Measurements from ENCODE around the gene ERG.

ERG gene

DNA sequence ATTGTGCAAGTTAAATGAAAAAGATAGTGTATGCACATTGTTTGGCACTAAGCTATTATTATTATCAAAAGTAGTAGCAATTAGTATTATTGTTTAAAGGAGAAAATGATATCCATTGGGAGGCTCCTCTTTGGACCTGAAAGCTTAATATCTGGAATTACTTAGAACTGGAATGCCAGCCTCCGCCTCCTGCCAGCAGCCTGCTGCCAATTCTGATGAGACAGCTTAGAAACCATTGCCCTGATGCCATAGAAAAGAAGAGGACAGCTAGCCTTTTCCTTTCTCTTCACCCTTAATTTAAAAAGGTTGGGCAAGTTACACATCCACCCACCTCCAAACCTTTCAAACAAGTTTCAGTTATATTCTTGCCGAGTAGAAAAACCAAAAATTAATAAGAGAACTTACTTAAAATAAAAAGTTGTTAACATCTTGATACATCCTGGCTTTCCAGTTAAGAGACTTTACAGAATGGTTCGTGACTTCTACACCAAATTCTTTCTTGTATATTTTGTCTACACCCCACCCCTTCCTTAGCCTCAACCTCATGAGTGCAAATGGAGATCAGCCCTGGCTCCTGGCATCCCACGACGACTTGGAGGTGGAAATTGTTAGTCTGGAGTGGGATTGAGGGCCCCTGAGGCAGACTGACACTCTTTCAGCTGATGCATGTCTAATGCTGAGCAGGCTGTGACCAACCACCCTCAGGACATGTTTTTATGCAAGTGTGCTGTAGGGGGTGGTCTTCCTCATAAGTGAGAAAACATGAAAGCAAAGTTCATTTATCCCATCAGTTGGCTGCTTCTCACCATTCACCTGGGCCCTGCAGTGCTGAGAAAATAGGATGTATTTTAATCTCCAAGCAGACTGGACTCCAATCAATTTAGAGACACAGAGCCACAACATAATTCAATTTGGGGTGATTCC lies 120.8 kb downstream of the ERG start:
- no peak for DNase-seq
- TF ChIP-seq GATA1 (IDR thresholded peaks at IDR 0.05; ENCODE audit: low read depth, low read length) = no peak
- TF ChIP-seq POLR2A (IDR thresholded peaks at IDR 0.05; ENCODE audit: low read length) = no peak

DNA sequence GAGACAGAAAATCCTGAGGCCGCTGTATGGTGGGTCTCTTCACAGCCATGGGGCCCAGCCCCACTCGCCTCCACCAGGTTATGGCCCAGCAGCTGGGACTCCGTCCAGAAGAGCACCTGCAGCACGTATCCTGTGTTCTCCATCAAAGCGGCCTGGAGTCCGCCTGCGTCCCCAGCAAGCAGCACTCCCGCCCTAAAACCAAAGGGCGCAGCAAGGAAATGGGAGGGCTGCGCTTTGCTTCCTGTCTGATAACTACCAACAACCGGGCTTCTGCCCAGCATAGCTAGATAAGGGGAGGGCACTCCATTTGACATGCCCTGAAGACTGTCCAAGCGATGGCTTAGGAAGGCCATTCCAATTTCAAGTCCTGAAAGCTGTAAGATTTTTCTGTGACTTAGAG lies 121.6 kb downstream of the ERG start:
- TF ChIP-seq GATA1 (IDR thresholded peaks at IDR 0.05; ENCODE audit: low read depth, low read length) (no peak), POLR2A (IDR thresholded peaks at IDR 0.05; ENCODE audit: low read length) (no peak)
- peak; percentile 35 to 59 for DNase-seq

DNA sequence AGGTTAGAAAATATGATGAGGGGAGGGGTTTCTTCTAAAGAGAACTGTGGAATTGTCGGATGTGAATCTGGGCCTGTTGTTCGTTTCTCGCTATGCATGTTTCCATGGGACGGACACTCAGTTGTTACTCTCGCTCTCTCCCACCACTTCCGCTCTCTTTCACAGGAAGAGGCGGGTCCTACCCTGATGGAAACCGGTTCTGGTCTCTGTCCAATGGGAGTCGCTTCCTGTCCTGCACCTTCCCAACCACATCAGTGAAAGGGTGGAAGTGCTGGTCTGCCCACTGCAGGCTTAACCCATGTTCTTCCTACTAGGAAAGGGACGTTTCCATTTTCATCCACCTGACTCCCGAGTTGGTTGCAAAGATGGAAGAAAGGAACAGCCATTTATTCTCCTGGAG lies 122.0 kb downstream of the ERG start:
- TF ChIP-seq GATA1 (IDR thresholded peaks at IDR 0.05; ENCODE audit: low read depth, low read length) = no peak
- TF ChIP-seq POLR2A (IDR thresholded peaks at IDR 0.05; ENCODE audit: low read length) = no peak
- DNase-seq = no peak

DNA sequence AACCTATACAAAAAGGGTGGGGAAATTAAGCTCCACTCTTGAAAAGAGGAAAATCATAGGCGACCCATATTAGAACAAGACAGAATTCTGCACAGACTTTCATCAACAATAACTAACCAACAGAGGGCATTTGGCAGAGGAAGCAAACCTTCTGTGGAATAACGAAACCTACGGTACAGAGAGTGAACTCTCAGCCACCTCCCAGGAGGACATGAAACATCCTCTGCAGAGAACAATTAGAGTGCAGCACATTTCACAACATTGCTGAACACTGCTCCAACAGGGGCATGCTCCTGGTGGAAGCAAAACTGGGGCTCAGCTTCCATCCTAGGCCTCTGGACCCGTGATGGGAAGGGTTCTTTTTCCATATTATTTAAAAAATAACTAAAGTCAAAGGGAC lies 130.6 kb downstream of the ERG start:
- no peak for TF ChIP-seq POLR2A (IDR thresholded peaks at IDR 0.05; ENCODE audit: low read length)
- TF ChIP-seq GATA1 (IDR thresholded peaks at IDR 0.05; ENCODE audit: low read depth, low read length) = no peak
- DNase-seq = no peak

DNA sequence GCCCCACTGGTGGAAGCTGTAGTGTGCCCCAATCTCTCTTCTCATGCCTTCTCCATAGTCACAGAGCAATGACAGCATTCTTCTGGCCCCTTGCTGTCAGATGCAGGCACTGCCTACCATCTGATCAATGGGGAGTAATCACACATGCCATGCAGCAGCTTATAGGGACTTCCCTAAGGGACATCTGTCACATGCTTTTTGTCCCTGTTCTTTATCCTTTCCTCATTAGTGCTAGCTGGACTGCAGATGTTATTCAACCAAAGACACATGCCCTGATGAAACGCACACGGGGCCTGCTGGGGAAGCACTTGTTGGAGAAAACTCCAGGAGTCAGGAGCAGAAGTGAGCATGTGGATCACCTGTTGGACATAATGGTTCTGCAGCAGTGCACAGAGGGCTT lies 132.8 kb downstream of the ERG start:
- no peak for DNase-seq
- TF ChIP-seq GATA1 (IDR thresholded peaks at IDR 0.05; ENCODE audit: low read depth, low read length) (no peak), POLR2A (IDR thresholded peaks at IDR 0.05; ENCODE audit: low read length) (no peak)

DNA sequence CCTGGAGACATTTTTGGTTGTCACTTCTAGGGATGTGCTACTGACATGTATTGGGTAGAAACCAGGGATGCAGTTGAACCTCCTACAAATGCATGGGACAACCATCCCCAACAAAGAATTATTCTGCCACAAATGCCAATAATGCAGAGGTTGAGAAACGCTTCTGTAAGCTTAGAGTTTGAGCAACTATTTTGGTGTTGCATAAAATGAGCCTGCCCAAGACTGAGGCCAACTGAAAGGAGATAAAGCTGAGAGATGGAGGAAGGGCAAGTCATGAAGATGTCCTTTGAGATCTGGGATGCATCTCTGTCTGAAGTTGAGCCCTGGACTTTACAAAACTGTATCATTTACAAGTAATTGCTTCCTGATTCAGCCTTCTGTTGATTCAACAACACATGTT lies 134.6 kb downstream of the ERG start:
- TF ChIP-seq POLR2A (IDR thresholded peaks at IDR 0.05; ENCODE audit: low read length) = no peak
- TF ChIP-seq GATA1 (IDR thresholded peaks at IDR 0.05; ENCODE audit: low read depth, low read length) = no peak
- DNase-seq = no peak

DNA sequence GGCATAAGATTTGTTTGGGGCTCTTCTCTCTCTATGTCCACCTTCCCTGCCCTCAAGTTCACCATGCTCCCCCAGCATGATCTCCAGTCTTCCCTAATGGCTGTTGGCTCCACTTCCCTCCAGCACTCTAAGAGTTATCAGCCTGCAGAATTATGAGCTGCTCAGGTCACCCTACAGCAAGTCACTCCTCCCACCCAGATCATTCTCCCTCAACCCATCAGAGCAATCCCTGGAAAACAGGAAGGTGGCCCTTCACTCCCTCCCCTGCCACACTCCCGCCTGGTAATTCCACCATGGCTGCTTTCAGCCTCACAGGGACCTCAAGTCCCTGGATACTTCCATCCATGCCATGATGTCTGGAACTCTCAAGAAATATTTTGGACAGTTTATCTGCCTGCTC lies 137.0 kb downstream of the ERG start:
- no peak for DNase-seq
- no peak for TF ChIP-seq POLR2A (IDR thresholded peaks at IDR 0.05; ENCODE audit: low read length)

DNA sequence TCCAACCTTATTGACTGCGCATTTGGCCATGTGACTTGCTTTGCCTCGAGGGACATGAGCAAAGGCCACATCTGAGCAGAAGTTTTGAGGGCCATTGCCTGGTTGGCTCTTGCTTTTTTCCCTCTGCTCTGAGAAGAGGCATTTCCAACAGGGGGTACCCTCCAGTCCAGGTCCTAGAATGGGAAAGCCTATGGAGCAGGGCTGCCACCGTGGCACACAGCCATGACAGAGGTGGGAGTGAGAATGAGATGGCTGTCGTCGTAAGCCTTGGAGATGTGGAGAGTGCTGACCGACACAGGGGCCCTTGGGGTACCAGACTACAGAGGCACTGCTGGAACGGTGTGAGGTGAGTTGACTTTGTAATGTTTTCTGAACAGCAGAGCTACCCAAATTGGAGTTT lies 138.4 kb downstream of the ERG start:
- no peak for DNase-seq
- TF ChIP-seq GATA1 (IDR thresholded peaks at IDR 0.05; ENCODE audit: low read depth, low read length) (no peak), POLR2A (IDR thresholded peaks at IDR 0.05; ENCODE audit: low read length) (no peak)

DNA sequence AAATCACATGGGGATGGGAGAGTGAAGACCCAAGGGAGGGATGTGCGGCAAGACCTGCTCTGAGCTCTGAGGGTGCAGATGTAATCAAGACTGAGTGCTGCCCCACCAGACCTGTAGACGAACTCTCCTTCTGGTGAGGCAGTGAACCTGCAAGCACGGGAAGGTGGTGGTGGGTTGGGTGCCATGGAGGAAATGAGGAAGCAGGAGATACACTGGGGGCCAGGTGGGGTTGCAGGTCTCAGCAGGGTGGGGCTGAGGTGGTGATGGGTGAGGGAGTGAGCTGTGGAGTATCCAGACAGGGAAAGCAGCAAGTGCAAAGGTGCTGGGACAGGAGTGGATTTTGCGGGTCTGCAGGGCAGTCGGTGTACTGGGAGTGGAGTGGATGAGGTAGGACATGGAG lies 139.2 kb downstream of the ERG start:
- DNase-seq = no peak
- TF ChIP-seq POLR2A (IDR thresholded peaks at IDR 0.05; ENCODE audit: low read length) = no peak
- TF ChIP-seq GATA1 (IDR thresholded peaks at IDR 0.05; ENCODE audit: low read depth, low read length) = no peak

DNA sequence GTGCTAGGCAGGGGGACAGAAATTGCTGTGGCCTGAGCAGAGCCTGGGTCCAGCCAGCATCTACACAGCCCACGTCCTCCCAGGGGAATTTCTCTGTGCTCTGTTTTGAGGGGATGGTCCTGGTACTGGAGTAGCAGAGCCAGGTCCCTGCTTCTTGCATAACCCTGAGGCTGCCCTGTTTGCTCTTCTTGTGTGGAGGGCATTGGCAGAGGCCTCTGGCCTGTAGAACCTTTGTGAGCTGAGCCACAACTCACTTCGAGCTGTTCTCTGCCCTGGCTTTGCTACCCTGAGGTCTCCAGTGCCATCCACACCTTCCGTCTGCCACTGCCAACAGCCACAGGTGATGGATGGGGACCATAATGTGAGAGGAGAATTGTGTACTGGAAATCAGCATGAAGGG lies 139.6 kb downstream of the ERG start:
- no peak for DNase-seq
- TF ChIP-seq POLR2A (IDR thresholded peaks at IDR 0.05; ENCODE audit: low read length) = no peak
- no peak for TF ChIP-seq GATA1 (IDR thresholded peaks at IDR 0.05; ENCODE audit: low read depth, low read length)

DNA sequence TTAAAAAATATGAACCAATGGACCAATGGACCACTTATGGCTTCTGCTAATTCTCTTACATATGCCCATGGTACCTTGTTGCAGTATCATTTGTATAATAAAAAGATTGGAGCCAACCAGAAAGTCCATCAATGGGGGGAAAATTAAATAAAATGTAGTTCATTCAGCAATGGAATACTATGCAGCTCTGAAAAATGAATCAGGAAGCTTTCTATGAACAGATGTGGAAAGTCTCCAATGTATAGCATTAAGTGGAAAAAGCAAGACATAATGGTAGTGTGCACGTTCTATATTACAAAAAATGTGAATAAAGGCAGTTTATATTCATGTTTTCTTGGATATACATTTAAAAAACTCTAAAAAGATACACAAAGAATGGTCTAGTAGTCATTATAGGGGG lies 140.2 kb downstream of the ERG start:
- no peak for DNase-seq
- TF ChIP-seq POLR2A (IDR thresholded peaks at IDR 0.05; ENCODE audit: low read length) (no peak), GATA1 (IDR thresholded peaks at IDR 0.05; ENCODE audit: low read depth, low read length) (no peak)

DNA sequence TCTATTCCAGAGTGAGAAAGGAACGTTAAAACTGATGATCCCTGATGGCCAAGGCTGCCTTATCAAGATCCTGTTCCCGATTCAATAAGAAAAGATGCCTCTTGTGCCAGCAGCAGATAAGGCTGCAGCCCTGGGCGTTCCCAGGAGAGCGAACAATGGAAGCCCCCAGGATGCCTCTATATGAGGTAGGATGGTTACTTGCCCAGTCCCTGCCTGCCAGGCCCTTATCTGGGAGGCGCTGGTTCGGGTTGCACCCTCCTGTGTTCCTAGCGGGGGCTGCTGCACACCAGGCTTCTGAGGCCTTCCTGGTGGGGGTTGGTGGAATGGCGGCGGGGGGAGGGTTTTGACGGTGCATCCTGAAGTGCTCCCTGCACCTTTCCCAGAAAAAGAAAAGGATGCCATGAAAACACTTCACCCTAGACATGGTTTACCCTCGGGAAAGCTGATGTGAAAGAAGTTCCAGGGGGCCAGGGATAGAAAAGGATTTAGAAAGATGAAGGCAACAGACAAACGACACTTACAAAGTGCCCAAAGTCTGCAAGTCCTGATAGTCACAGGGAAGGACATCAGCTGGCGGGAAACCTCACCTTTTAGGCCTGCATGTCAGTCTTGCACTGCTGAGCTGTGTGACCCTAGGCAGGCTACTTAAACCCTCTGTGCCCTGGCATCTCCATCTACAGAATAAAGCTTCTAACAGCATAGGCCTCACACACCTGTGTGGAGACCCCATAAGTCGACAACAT lies 141.2 kb downstream of the ERG start:
- DNase-seq = peak in 1 of 2 experiments; percentile 58
- no peak for TF ChIP-seq POLR2A (IDR thresholded peaks at IDR 0.05; ENCODE audit: low read length)
- no peak for TF ChIP-seq GATA1 (IDR thresholded peaks at IDR 0.05; ENCODE audit: low read depth, low read length)

DNA sequence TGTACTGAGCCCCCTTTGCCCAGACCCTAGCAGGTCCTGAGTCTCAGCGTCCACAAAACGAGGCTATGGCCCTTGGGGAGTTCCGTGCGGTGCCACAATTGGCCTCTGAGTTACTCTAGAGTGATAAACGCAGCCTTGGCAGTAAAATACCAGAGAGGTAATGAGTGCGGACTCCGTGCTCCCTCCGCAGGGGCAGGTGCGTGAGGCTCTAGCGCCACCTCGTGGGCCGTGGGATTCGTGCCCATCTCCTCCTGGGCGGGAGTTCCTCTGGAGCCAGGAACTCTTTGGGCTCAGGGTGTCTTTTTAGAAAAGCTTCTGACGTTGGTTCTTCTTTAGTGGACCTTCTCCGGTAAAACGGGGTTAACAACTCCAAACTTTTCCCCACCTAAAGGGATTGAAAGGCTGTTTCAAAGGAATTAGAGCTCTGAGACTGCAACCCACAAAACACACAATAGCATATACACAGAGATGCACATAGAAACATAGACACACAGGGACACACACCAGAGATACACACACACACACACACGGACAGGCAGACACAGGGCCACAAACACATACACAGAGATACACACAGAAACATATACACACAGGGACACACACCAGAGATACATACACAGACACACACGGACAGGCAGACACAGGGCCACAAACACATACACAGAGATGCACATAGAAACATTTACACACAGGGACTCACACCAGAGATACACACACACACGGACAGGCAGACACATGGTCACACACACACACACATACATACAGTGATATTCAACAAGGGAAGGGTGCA lies 142.1 kb downstream of the ERG start:
- peak; percentile 80 to 85 for DNase-seq
- TF ChIP-seq POLR2A (IDR thresholded peaks at IDR 0.05; ENCODE audit: low read length) = no peak
- no peak for TF ChIP-seq GATA1 (IDR thresholded peaks at IDR 0.05; ENCODE audit: low read depth, low read length)

DNA sequence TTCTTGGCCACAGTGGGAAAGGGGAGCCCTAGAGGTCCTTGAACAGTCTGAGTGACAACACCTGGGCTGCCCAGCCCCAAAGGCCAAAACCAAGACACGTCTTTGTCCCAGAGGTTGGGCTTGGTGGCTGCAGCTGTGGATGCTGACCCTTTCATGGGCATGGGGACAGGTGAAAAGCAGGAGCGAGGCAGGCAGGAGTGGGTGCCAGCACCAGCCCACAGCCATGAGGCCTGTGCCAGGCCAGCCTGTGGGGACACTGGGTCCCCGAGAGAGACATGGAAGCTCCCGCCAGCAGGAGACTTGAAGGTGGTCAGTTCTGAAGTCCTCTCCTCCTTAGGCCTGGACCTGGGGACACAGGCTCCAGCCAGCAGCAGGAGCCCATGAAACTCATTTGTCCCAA lies 142.9 kb downstream of the ERG start:
- TF ChIP-seq POLR2A (IDR thresholded peaks at IDR 0.05; ENCODE audit: low read length) (no peak), GATA1 (IDR thresholded peaks at IDR 0.05; ENCODE audit: low read depth, low read length) (no peak)
- DNase-seq = no peak
